Ishikawa (cell line): ENCODE data around the gene SCNN1A.

Experiments used
- MAX ChIP-seq: IDR thresholded peaks from 2 replicates; pipeline ENCODE4 v1.6.1; 2012
- TAF1 ChIP-seq: IDR thresholded peaks from 2 replicates; pipeline ENCODE4 v1.6.1; 2012; ENCODE audit warnings: low read depth, mild to moderate bottlenecking
- YY1 ChIP-seq: IDR thresholded peaks from 2 replicates; pipeline ENCODE4 v1.6.1; 2012; ENCODE audit warnings: low read depth

GRCh38 chr12:6336889-6337853 is 38.2 kb downstream of the SCNN1A start:
- TF ChIP-seq YY1 (no peak), MAX (no peak), TAF1 (0 out of 2 replicates have a peak, but pooled peaks have one; percentile 24)
